Glutamatergic neuron (in vitro differentiated cells): ENCODE results near the gene TMEM11. TPM values are rescaled to one million over a fixed set of nuclear protein-coding genes. Genes with fewer than 3 reads are reported as not detected.
A peak's percentile ranks its signal among the peaks of the same experiment; 100 is the strongest.

Source experiments
- DNase-seq: peaks from one replicate; pipeline ENCODE4 v3.0.0; 2022
- H3K27ac Mint-ChIP-seq: one replicate; pipeline ENCODE4 v1.8.0; 2020; ENCODE audit warnings: mild to moderate bottlenecking, mixed read lengths, inconsistent platforms; ENCODE audit not compliant: unreplicated experiment
- H3K27me3 Mint-ChIP-seq: one replicate; pipeline ENCODE4 v1.8.0; 2020; ENCODE audit warnings: mild to moderate bottlenecking, moderate library complexity, mixed read lengths, inconsistent platforms; ENCODE audit not compliant: unreplicated experiment
- H3K36me3 Mint-ChIP-seq: one replicate; pipeline ENCODE4 v1.8.0; 2020; ENCODE audit warnings: mild to moderate bottlenecking, mixed read lengths, inconsistent platforms; ENCODE audit not compliant: unreplicated experiment
- H3K4me1 Mint-ChIP-seq: one replicate; pipeline ENCODE4 v1.8.0; 2020; ENCODE audit warnings: mild to moderate bottlenecking, low read depth, mixed read lengths, inconsistent platforms; ENCODE audit not compliant: unreplicated experiment
- H3K4me3 Mint-ChIP-seq: one replicate; pipeline ENCODE4 v1.8.0; 2020; ENCODE audit warnings: mild to moderate bottlenecking, mixed read lengths, inconsistent platforms; ENCODE audit not compliant: unreplicated experiment
- H3K9me3 Mint-ChIP-seq: one replicate; pipeline ENCODE4 v1.8.0; 2020; ENCODE audit warnings: mild to moderate bottlenecking, moderate library complexity, mixed read lengths, inconsistent platforms; ENCODE audit not compliant: unreplicated experiment
- CTCF ChIP-seq: fragments of 200-600 bp; sonication (generic); IDR thresholded peaks from one replicate; pipeline ENCODE4 v1.5.0; 2021; ENCODE audit not compliant: partially characterized antibody, unreplicated experiment
- total RNA-seq: library from RNA; stranded (reverse); fragmentation: NEBNext Ultra II Directional; extraction: Animal tissue kit (Norgen Biotek cat#: 25700); gene quantifications from one replicate; pipeline ENCODE4 v1.2.1, GENCODE V29; 2021; ENCODE audit not compliant: unreplicated experiment

TMEM11 gene
- total RNA-seq, 1 donor from 2014 or later, result 26.0 TPM

GRCh38 chr17:21165922-21166594, 47.9 kb downstream of the TMEM11 start:
- no peaks in the 10 kb centered on the region for H3K36me3 Mint-ChIP-seq
- TF ChIP-seq CTCF, result no peak
- peaks cover 5% of the 10 kb centered on the region for H3K27me3 Mint-ChIP-seq
- H3K4me1 Mint-ChIP-seq, result peaks cover 2% of the 10 kb centered on the region
- no peaks in the 10 kb centered on the region for H3K9me3 Mint-ChIP-seq
- H3K4me3 Mint-ChIP-seq, result no peak overlapping the region
- H3K27ac Mint-ChIP-seq, result no peak overlapping the region
- DNase-seq, result no peak

GRCh38 chr17:21164620-21165019, 49.3 kb downstream of the TMEM11 start:
- no peak for DNase-seq
- Mint-ChIP-seq H3K9me3 (no peaks in the 10 kb centered on the region), H3K4me1 (no peaks in the 10 kb centered on the region), H3K27ac (no peak overlapping the region), H3K27me3 (peaks cover 2% of the 10 kb centered on the region), H3K36me3 (no peaks in the 10 kb centered on the region), H3K4me3 (no peak overlapping the region)
- no peak for TF ChIP-seq CTCF

- peaks cover 2% of the 10 kb centered on the region for H3K27me3 Mint-ChIP-seq
- H3K9me3 Mint-ChIP-seq, result no peaks in the 10 kb centered on the region
- no peak overlapping the region for H3K4me3 Mint-ChIP-seq
- H3K36me3 Mint-ChIP-seq, result no peaks in the 10 kb centered on the region
- no peak for DNase-seq
- TF ChIP-seq CTCF, result no peak
- no peaks in the 10 kb centered on the region for H3K4me1 Mint-ChIP-seq
- H3K27ac Mint-ChIP-seq, result no peak overlapping the region
Observed at GRCh38 chr17:21164216-21164615, 49.7 kb downstream of the TMEM11 start.

- peak; percentile 26 for TF ChIP-seq CTCF
- Mint-ChIP-seq H3K27ac (no peak overlapping the region), H3K4me1 (no peaks in the 10 kb centered on the region), H3K4me3 (no peak overlapping the region), H3K9me3 (no peaks in the 10 kb centered on the region), H3K27me3 (peaks cover 2% of the 10 kb centered on the region), H3K36me3 (no peaks in the 10 kb centered on the region)
- DNase-seq, result no peak
Observed at GRCh38 chr17:21163101-21163500, 50.9 kb downstream of the TMEM11 start.

GRCh38 chr17:21162394-21162775, 51.6 kb downstream of the TMEM11 start:
- Mint-ChIP-seq H3K27ac (no peak overlapping the region), H3K9me3 (no peaks in the 10 kb centered on the region), H3K4me1 (no peaks in the 10 kb centered on the region), H3K27me3 (peaks cover 2% of the 10 kb centered on the region), H3K36me3 (no peaks in the 10 kb centered on the region), H3K4me3 (no peak overlapping the region)
- TF ChIP-seq CTCF, result no peak
- DNase-seq, result no peak
